DOHH2 (cell line): ENCODE data around the gene IL16.
A peak's percentile ranks its signal among the peaks of the same experiment; 100 is the strongest.

ENCODE experiments used
- H3F3A ChIP-seq: fragments of 200-600 bp; sonication (generic), shearing (Covaris generic); 2 replicates; pipeline ENCODE4 v1.6.0; 2016; ENCODE audit warnings: antibody characterized with exemption, mild to moderate bottlenecking; ENCODE audit not compliant: control insufficient read depth, insufficient read depth
- H3K27ac ChIP-seq: fragments of 200-600 bp; sonication (generic); 2 replicates; pipeline ENCODE4 v1.5.1; 2014; ENCODE audit warnings: low read depth, mild to moderate bottlenecking, low read length, moderate library complexity
- H3K27me3 ChIP-seq: fragments of 200-600 bp; sonication (generic); 2 replicates; pipeline ENCODE4 v1.6.1; 2014; ENCODE audit warnings: mild to moderate bottlenecking, low read length, mixed read lengths; ENCODE audit not compliant: control insufficient read depth
- H3K36me3 ChIP-seq: fragments of 200-600 bp; sonication (generic); 2 replicates; pipeline ENCODE4 v1.6.1; 2014; ENCODE audit warnings: mild to moderate bottlenecking, low read length, moderate library complexity, mixed read lengths; ENCODE audit not compliant: control insufficient read depth
- H3K4me1 ChIP-seq: fragments of 200-600 bp; sonication (generic); 2 replicates; pipeline ENCODE4 v1.6.1; 2014; ENCODE audit warnings: mild to moderate bottlenecking, low read length, mixed read lengths; ENCODE audit not compliant: control insufficient read depth
- H3K4me2 ChIP-seq: fragments of 200-600 bp; sonication (generic); 2 replicates; pipeline ENCODE4 v1.6.0; 2014; ENCODE audit warnings: mild to moderate bottlenecking, low read length, moderate library complexity
- H3K4me3 ChIP-seq: fragments of 200-600 bp; sonication (generic); 2 replicates; pipeline ENCODE4 v1.5.1; 2014; ENCODE audit warnings: mild to moderate bottlenecking, low read length, mixed read lengths
- H3K79me2 ChIP-seq: fragments of 200-600 bp; sonication (generic); 2 replicates; pipeline ENCODE4 v1.6.1; 2014; ENCODE audit warnings: mild to moderate bottlenecking, low read length, mixed read lengths; ENCODE audit not compliant: control insufficient read depth
- H3K9me2 ChIP-seq: fragments of 200-600 bp; sonication (generic); replicated peaks from 2 replicates; pipeline ENCODE4 v1.6.1; 2014; ENCODE audit warnings: mild to moderate bottlenecking, low read length, mixed read lengths; ENCODE audit not compliant: control insufficient read depth
- H3K9me3 ChIP-seq: fragments of 200-600 bp; sonication (generic); 2 replicates; pipeline ENCODE4 v1.6.1; 2014; ENCODE audit warnings: antibody characterized with exemption, low read length, mixed read lengths; ENCODE audit not compliant: control insufficient read depth, insufficient read depth
- H4K20me1 ChIP-seq: fragments of 200-600 bp; sonication (generic); 2 replicates; pipeline ENCODE4 v1.6.0; 2014; ENCODE audit warnings: low read depth, mild to moderate bottlenecking, antibody characterized with exemption, low read length, moderate library complexity; ENCODE audit not compliant: control insufficient read depth, insufficient read depth
- EZH2phosphoT487 ChIP-seq: fragments of 200-600 bp; sonication (generic); IDR thresholded peaks from 2 replicates; pipeline ENCODE4 v1.6.1; 2017; ENCODE audit warnings: borderline replicate concordance, mild to moderate bottlenecking, antibody characterized with exemption, low read length, moderate library complexity, mixed read lengths
- TF ChIP-seq, protein P1 (sequence below): fragments of 200-600 bp; sonication (generic); IDR thresholded peaks from one replicate; pipeline ENCODE4 v1.5.1; 2014; ENCODE audit warnings: antibody characterized with exemption, mild to moderate bottlenecking, low read depth, low read length; ENCODE audit not compliant: poor library complexity, severe bottlenecking

Gene IL16

DNA sequence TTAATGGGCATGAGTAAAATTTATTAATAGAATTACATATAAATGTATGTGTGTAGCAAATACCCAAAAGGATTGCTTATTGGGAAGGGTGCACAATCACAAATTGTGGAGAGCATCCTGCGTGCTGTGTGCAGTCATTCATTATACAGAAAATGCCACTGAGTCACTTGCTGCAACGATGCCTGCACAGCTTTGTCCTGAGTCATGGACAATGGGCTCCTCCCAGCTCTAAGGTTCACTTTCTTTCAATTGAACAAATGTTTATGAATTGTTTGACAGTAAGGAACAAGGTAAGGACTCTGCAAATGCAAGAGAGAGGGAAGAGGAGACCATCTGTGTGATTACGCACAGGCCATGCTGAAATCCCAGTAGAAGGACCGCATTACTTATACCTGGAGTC lies 43.9 kb upstream of the IL16 start:
- no peaks in the 10 kb centered on the region for H3K4me1 ChIP-seq
- H3F3A ChIP-seq: no peaks in the 10 kb centered on the region
- H3K4me2 ChIP-seq: no peak overlapping the region
- no peaks in the 10 kb centered on the region for H3K79me2 ChIP-seq
- H4K20me1 ChIP-seq: no peaks in the 10 kb centered on the region
- no peaks in the 10 kb centered on the region for H3K9me3 ChIP-seq
- TF ChIP-seq EZH2phosphoT487: no peak
- TF ChIP-seq, protein P1, sequence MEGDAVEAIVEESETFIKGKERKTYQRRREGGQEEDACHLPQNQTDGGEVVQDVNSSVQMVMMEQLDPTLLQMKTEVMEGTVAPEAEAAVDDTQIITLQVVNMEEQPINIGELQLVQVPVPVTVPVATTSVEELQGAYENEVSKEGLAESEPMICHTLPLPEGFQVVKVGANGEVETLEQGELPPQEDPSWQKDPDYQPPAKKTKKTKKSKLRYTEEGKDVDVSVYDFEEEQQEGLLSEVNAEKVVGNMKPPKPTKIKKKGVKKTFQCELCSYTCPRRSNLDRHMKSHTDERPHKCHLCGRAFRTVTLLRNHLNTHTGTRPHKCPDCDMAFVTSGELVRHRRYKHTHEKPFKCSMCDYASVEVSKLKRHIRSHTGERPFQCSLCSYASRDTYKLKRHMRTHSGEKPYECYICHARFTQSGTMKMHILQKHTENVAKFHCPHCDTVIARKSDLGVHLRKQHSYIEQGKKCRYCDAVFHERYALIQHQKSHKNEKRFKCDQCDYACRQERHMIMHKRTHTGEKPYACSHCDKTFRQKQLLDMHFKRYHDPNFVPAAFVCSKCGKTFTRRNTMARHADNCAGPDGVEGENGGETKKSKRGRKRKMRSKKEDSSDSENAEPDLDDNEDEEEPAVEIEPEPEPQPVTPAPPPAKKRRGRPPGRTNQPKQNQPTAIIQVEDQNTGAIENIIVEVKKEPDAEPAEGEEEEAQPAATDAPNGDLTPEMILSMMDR: no peak
- no peaks in the 10 kb centered on the region for H3K9me2 ChIP-seq
- H3K36me3 ChIP-seq: no peaks in the 10 kb centered on the region
- H3K27me3 ChIP-seq: peaks cover 6% of the 10 kb centered on the region
- H3K4me3 ChIP-seq: no peak overlapping the region
- H3K27ac ChIP-seq: no peak overlapping the region

DNA sequence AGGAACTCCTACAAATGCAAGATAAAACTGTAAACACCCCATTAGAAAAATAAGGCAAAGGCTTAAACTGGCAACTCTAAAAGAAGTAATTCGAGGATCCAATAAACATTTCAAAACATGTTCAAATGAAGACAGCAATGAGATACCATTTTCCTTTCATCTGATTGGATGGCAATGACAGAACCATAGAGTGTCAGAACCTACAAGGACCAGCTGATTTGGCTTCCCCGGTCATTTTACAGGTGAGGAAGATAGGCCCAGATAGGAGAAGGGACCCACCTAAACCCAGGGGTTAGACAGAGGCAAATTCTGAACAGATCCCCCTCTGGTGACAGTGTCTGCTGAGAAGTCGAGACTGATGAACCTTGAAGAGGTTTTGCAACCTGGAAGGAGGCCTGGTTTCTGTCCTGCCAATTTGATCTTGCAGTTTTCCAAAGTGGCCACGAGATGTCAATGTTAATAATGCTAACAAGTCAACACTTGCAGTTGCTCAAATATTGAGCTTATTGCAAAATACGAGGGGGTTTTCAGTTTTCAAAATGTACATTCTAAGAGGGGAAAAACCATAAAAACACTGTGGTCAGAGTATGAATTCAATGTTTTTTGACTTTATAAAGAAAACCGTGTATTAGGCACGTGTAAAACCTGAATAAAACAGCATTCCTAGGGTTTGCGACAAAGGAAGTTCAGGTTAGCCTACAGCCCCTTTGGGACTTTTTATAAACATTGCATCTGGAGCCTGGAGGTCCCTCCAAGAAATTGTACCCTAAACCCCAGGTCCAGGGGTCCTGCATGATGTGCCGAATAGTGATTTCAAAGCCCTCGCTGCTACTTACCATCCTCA lies 41.1 kb upstream of the IL16 start:
- H3K9me3 ChIP-seq: no peaks in the 10 kb centered on the region
- H3K27me3 ChIP-seq: peaks cover 6% of the 10 kb centered on the region
- H3K36me3 ChIP-seq: no peaks in the 10 kb centered on the region
- H3K79me2 ChIP-seq: no peaks in the 10 kb centered on the region
- H3K4me3 ChIP-seq: no peak overlapping the region
- no peak for TF ChIP-seq EZH2phosphoT487
- TF ChIP-seq, protein P1: peak; percentile 61
- H3K27ac ChIP-seq: no peak overlapping the region
- no peaks in the 10 kb centered on the region for H3K4me1 ChIP-seq
- H4K20me1 ChIP-seq: no peaks in the 10 kb centered on the region
- H3K4me2 ChIP-seq: no peak overlapping the region
- H3K9me2 ChIP-seq: no peaks in the 10 kb centered on the region
- H3F3A ChIP-seq: no peaks in the 10 kb centered on the region

GRCh38 chr15:81156324-81156723 lies 40.4 kb upstream of the IL16 start:
- Histone ChIP-seq H3K9me3 (no peaks in the 10 kb centered on the region), H3K9me2 (no peaks in the 10 kb centered on the region), H3K4me3 (no peak overlapping the region), H3K27ac (no peak overlapping the region), H3K27me3 (peaks cover 6% of the 10 kb centered on the region), H3F3A (no peaks in the 10 kb centered on the region), H4K20me1 (no peaks in the 10 kb centered on the region), H3K36me3 (no peaks in the 10 kb centered on the region), H3K4me1 (no peaks in the 10 kb centered on the region), H3K4me2 (no peak overlapping the region), H3K79me2 (no peaks in the 10 kb centered on the region)
- no peak for TF ChIP-seq EZH2phosphoT487
- TF ChIP-seq, protein P1: no peak
